Left lung (tissue), 10 donors: ENCODE data around the gene HIVEP1. TPM values are rescaled to one million over a fixed set of nuclear protein-coding genes. Genes with fewer than 3 reads are reported as not detected.

Experiments
- ATAC-seq: fragments of 200-7000 bp; cut with Tn5 transposase; one replicate; pipeline ENCODE4 v1.9.1; 2020; ENCODE audit warnings: moderate library complexity
- DNase-seq, 4 donors: peaks; one replicate each; pipeline ENCODE4 v3.0.0-alpha.2; 2013 to 2020
- H3K27ac ChIP-seq, 2 donors: fragments of 200-600 bp; sonication (generic) in 1 of 2; one replicate each; pipeline versions ENCODE4 v1.5.0 to v1.8.0; 2020 to 2021
- H3K27me3 ChIP-seq, 2 donors: fragments of 200-600 bp; sonication (generic) in 1 of 2; one replicate each; pipeline versions ENCODE4 v1.5.0 to v1.8.0; 2020 to 2021
- H3K36me3 ChIP-seq, 2 donors: fragments of 200-600 bp; sonication (generic) in 1 of 2; one replicate each; pipeline versions ENCODE4 v1.5.0 to v1.8.0; 2020 to 2021
- H3K4me1 ChIP-seq, 2 donors: fragments of 200-600 bp; one replicate each; pipeline ENCODE4 v1.8.0; 2021
- H3K4me3 ChIP-seq, 2 donors: fragments of 200-600 bp; sonication (generic) in 1 of 2; one replicate each; pipeline versions ENCODE4 v1.5.0 to v1.8.0; 2020 to 2021; ENCODE audit warnings: mild to moderate bottlenecking in 1 of 2
- H3K9me3 ChIP-seq, 2 donors: fragments of 200-600 bp; sonication (generic) in 1 of 2; one replicate each; pipeline versions ENCODE4 v1.5.0 to v1.8.0; 2020 to 2021
- intact Hi-C, 2 donors: fragments of 100-400 bp; cut with DNase I; formaldehyde crosslinking; loops; one replicate each; pipeline versions ENCODE4 v1.11.2 to v1.14.2; 2022
- polyA plus RNA-seq, 6 donors: library from polyadenylated mRNA; unstranded; fragments of 120-200 nt; gene quantifications; one replicate each; pipeline ENCODE4 v1.2.1, GENCODE V29; 2013; ENCODE audit not compliant: insufficient read length in 6 of 6
- total RNA-seq, 2 donors: library from RNA; stranded (reverse); fragmentation: NEBNext Ultra II Directional; extraction: Animal tissue kit (Norgen Biotek cat#: 25700); gene quantifications; one replicate each; pipeline ENCODE4 v1.2.1, GENCODE V29; 2021
- TF ChIP-seq, protein P1 (sequence below), 2 donors: fragments of 200-600 bp; sonication (generic) in 1 of 2; IDR thresholded peaks; one replicate each; pipeline versions ENCODE4 v1.5.0 to v1.8.0; 2021; ENCODE audit warnings: antibody characterized with exemption in 2 of 2
- donor health status: DM: no; HTN: yes; CAD: no.
- donor health status: DM: no; HTN: no; CAD: no.

The HIVEP1 gene
- total and polyA plus RNA-seq, 8 donors = 24.1 to 35.9 (median 29.0) TPM

DNA sequence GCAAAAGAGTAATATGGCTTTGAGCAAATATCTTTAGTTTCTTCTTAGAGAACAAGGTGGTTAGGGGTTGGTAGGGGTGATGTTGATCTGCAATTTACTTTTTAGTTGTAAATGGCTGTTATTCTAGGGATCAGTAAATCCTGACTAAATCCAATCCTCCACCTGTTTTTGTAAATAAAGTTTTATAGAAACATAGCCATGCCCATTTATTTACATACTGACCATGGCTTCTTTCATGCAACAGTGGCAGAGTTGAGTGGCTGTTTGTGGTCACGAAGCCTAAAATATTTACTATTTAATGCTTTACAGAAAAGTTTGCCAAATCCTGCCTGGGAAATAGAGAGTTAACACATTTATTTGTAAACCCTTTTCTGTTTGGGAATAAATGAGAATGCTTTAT lies 14.7 kb downstream of the HIVEP1 start:
- DNase-seq (no peak), ATAC-seq (no peak)
- TF ChIP-seq, protein P1, sequence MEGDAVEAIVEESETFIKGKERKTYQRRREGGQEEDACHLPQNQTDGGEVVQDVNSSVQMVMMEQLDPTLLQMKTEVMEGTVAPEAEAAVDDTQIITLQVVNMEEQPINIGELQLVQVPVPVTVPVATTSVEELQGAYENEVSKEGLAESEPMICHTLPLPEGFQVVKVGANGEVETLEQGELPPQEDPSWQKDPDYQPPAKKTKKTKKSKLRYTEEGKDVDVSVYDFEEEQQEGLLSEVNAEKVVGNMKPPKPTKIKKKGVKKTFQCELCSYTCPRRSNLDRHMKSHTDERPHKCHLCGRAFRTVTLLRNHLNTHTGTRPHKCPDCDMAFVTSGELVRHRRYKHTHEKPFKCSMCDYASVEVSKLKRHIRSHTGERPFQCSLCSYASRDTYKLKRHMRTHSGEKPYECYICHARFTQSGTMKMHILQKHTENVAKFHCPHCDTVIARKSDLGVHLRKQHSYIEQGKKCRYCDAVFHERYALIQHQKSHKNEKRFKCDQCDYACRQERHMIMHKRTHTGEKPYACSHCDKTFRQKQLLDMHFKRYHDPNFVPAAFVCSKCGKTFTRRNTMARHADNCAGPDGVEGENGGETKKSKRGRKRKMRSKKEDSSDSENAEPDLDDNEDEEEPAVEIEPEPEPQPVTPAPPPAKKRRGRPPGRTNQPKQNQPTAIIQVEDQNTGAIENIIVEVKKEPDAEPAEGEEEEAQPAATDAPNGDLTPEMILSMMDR (IDR thresholded peaks at IDR 0.05) = no peak
- Histone ChIP-seq H3K9me3 (peaks cover 0 to 9% of the 10 kb centered on the region in 2 donors), H3K4me3 (no peak overlapping the region), H3K4me1 (peaks cover 0 to 7% of the 10 kb centered on the region in 2 donors), H3K36me3 (no peaks in the 10 kb centered on the region), H3K27ac (no peak overlapping the region), H3K27me3 (no peaks in the 10 kb centered on the region)
- intact Hi-C loops = no loop called here

DNA sequence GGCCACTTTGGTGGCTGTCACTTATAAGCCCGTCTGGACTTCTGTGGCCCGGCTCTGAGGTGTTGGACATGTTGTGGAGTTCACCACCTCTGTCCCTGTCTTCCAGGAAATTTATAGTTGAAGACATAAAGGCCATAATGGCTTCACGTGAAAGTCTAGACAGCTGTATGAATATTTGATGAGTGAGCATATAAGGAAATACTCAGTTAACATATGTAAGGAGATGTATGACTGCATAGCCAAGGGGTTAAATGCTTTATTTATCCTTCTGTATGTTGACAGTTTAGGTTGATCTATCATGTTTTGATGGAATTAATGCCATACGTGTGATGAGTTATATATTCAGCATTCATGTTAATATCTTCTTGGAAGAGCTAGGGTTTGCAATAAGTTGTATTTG lies 16.1 kb downstream of the HIVEP1 start:
- Histone ChIP-seq H3K27ac (no peak overlapping the region), H3K4me3 (no peak overlapping the region), H3K4me1 (peaks cover 0 to 10% of the 10 kb centered on the region in 2 donors), H3K9me3 (peaks cover 0 to 9% of the 10 kb centered on the region in 2 donors), H3K27me3 (no peaks in the 10 kb centered on the region), H3K36me3 (no peaks in the 10 kb centered on the region)
- TF ChIP-seq, protein P1 (IDR thresholded peaks at IDR 0.05) = no peak
- ATAC-seq = no peak
- intact Hi-C loops = no loop called here
- no peak for DNase-seq

DNA sequence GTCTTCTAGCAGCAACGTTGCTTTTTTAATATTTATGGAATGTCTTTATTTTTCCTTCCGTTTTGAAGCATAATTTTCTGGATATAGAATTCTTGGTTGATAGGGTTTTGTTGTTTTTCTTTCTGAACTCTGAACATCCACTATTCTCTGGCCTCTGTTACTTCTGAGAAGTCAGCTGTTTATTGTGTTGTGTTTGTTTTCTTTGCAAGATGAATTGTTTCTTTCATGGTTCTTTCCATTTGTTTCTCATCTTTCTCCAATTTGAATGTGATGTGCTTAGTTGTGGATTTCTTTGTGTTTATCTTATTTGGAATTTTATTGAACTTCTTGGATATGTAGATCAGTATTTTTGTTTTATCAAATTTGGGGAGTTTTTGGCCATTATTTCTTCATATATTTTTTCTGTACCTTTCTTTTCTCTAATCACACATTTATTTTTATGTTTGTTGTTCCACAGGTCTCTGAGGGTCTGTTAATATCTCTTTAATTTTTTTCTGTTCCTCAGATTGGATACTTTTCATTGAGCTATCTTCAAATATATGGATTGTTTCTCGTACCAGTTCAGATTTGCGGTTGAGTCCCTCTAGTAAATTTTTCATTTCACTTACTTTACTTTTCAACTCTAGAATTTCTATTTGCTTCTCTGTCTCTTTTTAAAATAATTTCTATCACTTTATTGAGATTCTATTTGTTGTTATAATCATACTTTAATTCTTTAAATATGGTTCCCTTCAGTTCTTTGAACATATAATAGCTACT lies 18.0 kb downstream of the HIVEP1 start:
- Histone ChIP-seq H3K36me3 (no peaks in the 10 kb centered on the region), H3K27me3 (no peaks in the 10 kb centered on the region), H3K27ac (no peak overlapping the region), H3K4me3 (no peak overlapping the region), H3K4me1 (peaks cover 8 to 22% of the 10 kb centered on the region in 2 donors), H3K9me3 (peaks cover 0 to 9% of the 10 kb centered on the region in 2 donors)
- ATAC-seq = no peak
- DNase-seq = no peak
- TF ChIP-seq, protein P1 (IDR thresholded peaks at IDR 0.05) = no peak
- intact Hi-C loops = no loop called here

DNA sequence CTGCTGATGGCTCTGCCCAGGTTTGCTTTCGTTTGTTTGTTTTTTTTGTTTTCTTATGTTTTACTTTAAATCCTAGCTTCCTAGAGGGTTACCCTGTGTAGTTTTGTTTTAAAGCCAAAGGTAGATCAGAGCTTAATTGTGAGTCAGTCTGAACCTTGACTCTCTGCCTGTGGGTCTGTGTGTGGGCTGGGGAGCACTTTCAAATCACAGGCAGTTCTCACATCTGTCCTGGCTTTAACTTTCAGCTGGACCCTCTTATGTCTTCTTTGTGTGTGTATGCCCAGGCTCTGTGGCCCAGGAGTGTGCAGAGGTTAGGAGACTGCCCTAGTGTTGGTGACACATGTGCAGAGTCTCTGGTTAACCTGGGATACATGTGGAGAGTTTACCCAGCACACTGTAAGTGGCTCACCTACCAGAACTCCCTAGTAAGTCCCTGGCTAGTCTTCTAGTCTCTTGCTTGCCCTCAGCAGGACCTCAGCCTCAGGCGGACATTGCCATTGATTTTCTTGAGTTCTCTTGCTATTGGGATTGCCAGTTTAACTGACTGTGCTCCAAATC lies 19.0 kb downstream of the HIVEP1 start:
- intact Hi-C loops = no loop called here
- Histone ChIP-seq H3K4me3 (no peak overlapping the region), H3K27me3 (no peaks in the 10 kb centered on the region), H3K4me1 (peaks cover 8 to 19% of the 10 kb centered on the region in 2 donors), H3K9me3 (peaks cover 0 to 9% of the 10 kb centered on the region in 2 donors), H3K27ac (no peak overlapping the region), H3K36me3 (no peaks in the 10 kb centered on the region)
- TF ChIP-seq, protein P1 (IDR thresholded peaks at IDR 0.05) = no peak
- DNase-seq (no peak), ATAC-seq (no peak)

DNA sequence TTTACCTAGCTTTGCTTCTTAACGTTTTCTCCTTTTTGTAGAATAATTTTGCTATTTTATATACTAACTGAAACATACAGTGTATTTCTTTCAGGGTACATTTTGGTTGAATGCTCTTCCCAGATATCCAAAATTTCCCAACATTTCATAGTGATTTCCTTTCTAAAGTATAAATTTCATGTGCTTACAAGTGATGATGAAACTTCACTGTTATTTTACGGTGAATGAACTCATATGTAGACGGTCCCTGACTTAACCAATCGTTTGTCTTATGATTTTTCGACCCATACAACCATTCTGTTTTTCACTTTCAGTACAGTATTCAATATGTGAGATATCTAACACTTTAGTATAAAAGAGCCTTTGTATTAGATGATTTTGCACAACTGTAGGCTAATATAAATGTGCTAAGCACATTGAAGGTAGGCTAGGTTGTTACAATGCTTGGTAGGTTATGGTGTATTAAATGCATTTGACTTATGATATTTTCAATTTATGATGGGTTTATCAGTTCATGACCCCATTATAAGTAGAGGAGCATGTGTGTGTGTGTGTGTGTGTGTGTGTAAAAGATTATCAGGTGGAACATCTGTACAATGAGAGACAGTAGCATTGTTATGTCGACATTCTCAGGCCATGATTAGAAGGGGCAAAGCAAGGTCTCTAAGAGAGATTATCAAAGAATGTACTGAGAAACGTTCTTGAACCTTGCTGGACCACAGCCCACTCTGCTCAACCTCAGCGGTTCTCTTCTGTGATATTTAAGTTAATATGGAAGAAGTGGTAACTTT lies 20.9 kb downstream of the HIVEP1 start:
- H3K9me3 ChIP-seq = peaks cover 0 to 9% of the 10 kb centered on the region in 2 donors
- ATAC-seq = no peak
- H3K36me3 ChIP-seq = no peaks in the 10 kb centered on the region
- peaks cover 8 to 22% of the 10 kb centered on the region in 2 donors for H3K4me1 ChIP-seq
- no peaks in the 10 kb centered on the region for H3K27me3 ChIP-seq
- H3K4me3 ChIP-seq = no peak overlapping the region
- no peak overlapping the region for H3K27ac ChIP-seq
- DNase-seq = no peak
- TF ChIP-seq, protein P1 (IDR thresholded peaks at IDR 0.05) = no peak
- intact Hi-C loops = no loop called here
